Astrocyte (in vitro differentiated cells and primary cell): Measurements from ENCODE around the gene SLC7A10. TPM values are rescaled to one million over a fixed set of nuclear protein-coding genes. Genes with fewer than 3 reads are reported as not detected.

ENCODE experiments used
- DNase-seq: peaks from one replicate; pipeline ENCODE4 v3.0.0-alpha.2; 2010; ENCODE audit warnings: low read depth
- FAIRE-seq: peaks from 2 replicates; lab custom pipeline; 2011; peaks lifted over from hg19 to GRCh38; lab: Jason Lieb, UNC
- H2AFZ ChIP-seq: 2 replicates; pipeline ENCODE4 v1.6.0; 2012; ENCODE audit warnings: low read depth, low read length, inconsistent platforms
- H3K27ac ChIP-seq: 2 replicates; pipeline ENCODE4 v1.5.1; 2011; ENCODE audit warnings: low read depth, low read length, inconsistent platforms
- H3K27me3 ChIP-seq: 2 replicates; pipeline ENCODE4 v1.6.0; 2011; ENCODE audit warnings: low read length, inconsistent platforms; ENCODE audit not compliant: insufficient read depth
- H3K36me3 ChIP-seq: 2 replicates; pipeline ENCODE4 v1.5.1; 2011; ENCODE audit warnings: low read length, inconsistent platforms; ENCODE audit not compliant: insufficient read depth
- H3K4me1 ChIP-seq: 2 replicates; pipeline ENCODE4 v1.5.1; 2011; ENCODE audit warnings: low read length, inconsistent platforms; ENCODE audit not compliant: insufficient read depth
- H3K4me2 ChIP-seq: 2 replicates; pipeline ENCODE4 v1.6.0; 2012; ENCODE audit warnings: low read length, inconsistent platforms
- H3K4me3 ChIP-seq: 2 replicates; pipeline ENCODE4 v1.5.1; 2011; ENCODE audit warnings: low read depth, mild to moderate bottlenecking, low read length, inconsistent platforms; ENCODE audit not compliant: insufficient read depth
- H3K79me2 ChIP-seq: 2 replicates; pipeline ENCODE4 v1.6.0; 2012; ENCODE audit warnings: mild to moderate bottlenecking, low read length, inconsistent platforms; ENCODE audit not compliant: insufficient read depth
- H3K9ac ChIP-seq: 2 replicates; pipeline ENCODE4 v1.6.0; 2012; ENCODE audit warnings: mild to moderate bottlenecking, low read length, inconsistent platforms
- H3K9me3 ChIP-seq: 2 replicates; pipeline ENCODE4 v1.5.1; 2012; ENCODE audit warnings: low read depth, mild to moderate bottlenecking, low read length, inconsistent platforms; ENCODE audit not compliant: insufficient read depth
- H4K20me1 ChIP-seq: 2 replicates; pipeline ENCODE4 v1.6.0; 2012; ENCODE audit warnings: low read length, inconsistent platforms; ENCODE audit not compliant: insufficient read depth
- H3K27ac Mint-ChIP-seq: one replicate; pipeline ENCODE4 v1.8.0; 2021; ENCODE audit warnings: mild to moderate bottlenecking, mixed read lengths; ENCODE audit not compliant: unreplicated experiment
- H3K27me3 Mint-ChIP-seq: one replicate; pipeline ENCODE4 v1.8.0; 2021; ENCODE audit warnings: low read depth, mixed read lengths; ENCODE audit not compliant: unreplicated experiment
- H3K36me3 Mint-ChIP-seq: one replicate; pipeline ENCODE4 v1.8.0; 2021; ENCODE audit warnings: low read depth, mixed read lengths; ENCODE audit not compliant: unreplicated experiment
- H3K4me1 Mint-ChIP-seq: one replicate; pipeline ENCODE4 v1.8.0; 2021; ENCODE audit warnings: low read depth, mixed read lengths; ENCODE audit not compliant: unreplicated experiment
- H3K4me3 Mint-ChIP-seq: one replicate; pipeline ENCODE4 v1.8.0; 2021; ENCODE audit warnings: mild to moderate bottlenecking, moderate library complexity, mixed read lengths; ENCODE audit not compliant: unreplicated experiment
- H3K9me3 Mint-ChIP-seq: one replicate; pipeline ENCODE4 v1.8.0; 2021; ENCODE audit warnings: mild to moderate bottlenecking, mixed read lengths; ENCODE audit not compliant: unreplicated experiment
- EZH2 ChIP-seq: IDR thresholded peaks from 2 replicates; pipeline ENCODE4 v1.6.1; 2012; ENCODE audit warnings: mild to moderate bottlenecking, low read length, inconsistent platforms; ENCODE audit not compliant: insufficient read depth
- total RNA-seq: library from RNA; stranded (reverse); gene quantifications from 2 replicates; pipeline ENCODE4 v1.2.1, GENCODE V29; 2021
- TF ChIP-seq, protein P1 (sequence below): IDR thresholded peaks from 2 replicates; pipeline ENCODE4 v1.5.1; 2011; ENCODE audit warnings: low read depth, mild to moderate bottlenecking, inconsistent platforms, low read length, moderate library complexity; ENCODE audit not compliant: insufficient read depth

SLC7A10 gene
- total RNA-seq, 1 donor from 2014 or later = 0.61 TPM

DNA sequence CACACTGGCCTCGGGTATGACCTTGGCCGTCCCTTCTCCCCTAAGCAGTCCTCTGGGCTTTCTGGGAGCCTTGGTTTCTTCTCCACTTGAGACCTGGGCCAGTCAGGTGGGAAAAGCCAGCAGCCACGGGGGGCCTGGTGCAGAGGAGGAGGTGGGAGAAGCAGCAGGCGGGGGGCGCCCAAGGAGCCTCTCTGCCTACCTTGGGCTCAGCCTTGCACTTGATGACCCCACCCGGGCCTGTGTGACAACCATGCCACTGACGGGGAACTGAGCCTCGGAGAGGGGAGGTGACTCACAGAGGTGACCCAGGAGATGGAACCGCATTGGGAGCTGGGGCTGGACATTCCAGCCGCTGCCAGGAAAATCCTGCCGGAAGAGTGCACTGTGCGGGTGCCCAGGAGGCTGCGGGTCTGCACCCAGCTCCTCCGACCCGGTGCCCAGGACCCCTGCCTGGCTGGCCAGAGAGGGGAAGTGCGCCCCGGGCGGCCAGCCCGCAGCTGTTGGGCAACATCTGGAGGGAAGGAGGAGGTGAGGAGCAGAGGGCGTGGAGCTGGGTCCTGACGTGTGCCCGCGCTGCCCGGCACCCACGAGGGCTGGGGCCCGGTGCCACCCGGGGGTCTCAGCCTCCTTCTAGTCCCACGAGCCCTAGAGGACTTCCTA lies 23.4 kb upstream of the SLC7A10 start:
- TF ChIP-seq EZH2 = no peak
- TF ChIP-seq, protein P1, sequence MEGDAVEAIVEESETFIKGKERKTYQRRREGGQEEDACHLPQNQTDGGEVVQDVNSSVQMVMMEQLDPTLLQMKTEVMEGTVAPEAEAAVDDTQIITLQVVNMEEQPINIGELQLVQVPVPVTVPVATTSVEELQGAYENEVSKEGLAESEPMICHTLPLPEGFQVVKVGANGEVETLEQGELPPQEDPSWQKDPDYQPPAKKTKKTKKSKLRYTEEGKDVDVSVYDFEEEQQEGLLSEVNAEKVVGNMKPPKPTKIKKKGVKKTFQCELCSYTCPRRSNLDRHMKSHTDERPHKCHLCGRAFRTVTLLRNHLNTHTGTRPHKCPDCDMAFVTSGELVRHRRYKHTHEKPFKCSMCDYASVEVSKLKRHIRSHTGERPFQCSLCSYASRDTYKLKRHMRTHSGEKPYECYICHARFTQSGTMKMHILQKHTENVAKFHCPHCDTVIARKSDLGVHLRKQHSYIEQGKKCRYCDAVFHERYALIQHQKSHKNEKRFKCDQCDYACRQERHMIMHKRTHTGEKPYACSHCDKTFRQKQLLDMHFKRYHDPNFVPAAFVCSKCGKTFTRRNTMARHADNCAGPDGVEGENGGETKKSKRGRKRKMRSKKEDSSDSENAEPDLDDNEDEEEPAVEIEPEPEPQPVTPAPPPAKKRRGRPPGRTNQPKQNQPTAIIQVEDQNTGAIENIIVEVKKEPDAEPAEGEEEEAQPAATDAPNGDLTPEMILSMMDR = no peak
- H3K4me2 ChIP-seq = no peak overlapping the region
- H2AFZ ChIP-seq = no peak overlapping the region
- H3K4me3 ChIP-seq = no peak overlapping the region
- no peaks in the 10 kb centered on the region for H3K4me1 ChIP-seq
- Mint-ChIP-seq H3K27ac (no peak overlapping the region), H3K4me1 (no peaks in the 10 kb centered on the region), H3K4me3 (no peak overlapping the region), H3K36me3 (no peaks in the 10 kb centered on the region), H3K27me3 (peaks cover 9% of the 10 kb centered on the region), H3K9me3 (peaks cover 4% of the 10 kb centered on the region)
- peaks cover 8% of the 10 kb centered on the region for H4K20me1 ChIP-seq
- no peak for DNase-seq
- no peaks in the 10 kb centered on the region for H3K36me3 ChIP-seq
- H3K9me3 ChIP-seq = no peaks in the 10 kb centered on the region
- H3K79me2 ChIP-seq = no peaks in the 10 kb centered on the region
- FAIRE-seq = no peak
- H3K27ac ChIP-seq = no peak overlapping the region
- no peaks in the 10 kb centered on the region for H3K27me3 ChIP-seq
- no peak overlapping the region for H3K9ac ChIP-seq

DNA sequence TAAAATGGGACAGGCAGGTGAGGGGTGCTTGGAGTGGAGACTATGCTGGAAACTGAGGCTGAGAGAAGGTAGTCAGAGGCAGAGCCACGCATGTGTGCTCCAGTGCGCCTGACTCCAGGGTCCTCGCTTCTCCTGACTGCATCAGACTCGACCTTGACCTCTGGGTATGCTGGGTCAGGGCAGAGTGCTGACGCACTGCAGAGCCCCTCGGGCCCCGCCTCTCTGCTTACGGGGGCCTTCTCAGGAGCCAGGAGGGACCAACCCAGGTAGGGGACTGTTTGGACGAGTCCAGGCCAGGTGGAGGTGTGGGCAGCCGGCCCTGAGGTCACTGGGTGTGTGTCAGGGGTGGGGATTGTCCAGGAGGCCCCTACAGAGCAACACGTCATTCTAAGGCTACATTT lies 22.9 kb upstream of the SLC7A10 start:
- H3K4me1 Mint-ChIP-seq = no peaks in the 10 kb centered on the region
- no peaks in the 10 kb centered on the region for H3K27me3 ChIP-seq
- no peak for FAIRE-seq

More for the DNA sequence above, 22.9 kb upstream of the SLC7A10 start:
- Histone ChIP-seq H3K4me2 (no peak overlapping the region), H3K79me2 (no peaks in the 10 kb centered on the region), H3K4me1 (no peaks in the 10 kb centered on the region), H2AFZ (no peak overlapping the region), H3K27ac (no peak overlapping the region), H3K9ac (no peak overlapping the region), H4K20me1 (peaks cover 8% of the 10 kb centered on the region), H3K36me3 (no peaks in the 10 kb centered on the region), H3K9me3 (no peaks in the 10 kb centered on the region), H3K4me3 (no peak overlapping the region)
- no peak for TF ChIP-seq EZH2
- TF ChIP-seq, protein P1 = no peak
- no peaks in the 10 kb centered on the region for H3K36me3 Mint-ChIP-seq
- H3K4me3 Mint-ChIP-seq = no peak overlapping the region
- DNase-seq = no peak
- peaks cover 4% of the 10 kb centered on the region for H3K9me3 Mint-ChIP-seq
- no peak overlapping the region for H3K27ac Mint-ChIP-seq
- peaks cover 14% of the 10 kb centered on the region for H3K27me3 Mint-ChIP-seq
